Measurements from ENCODE around the gene CHRM2. TPM values are rescaled to one million over a fixed set of nuclear protein-coding genes. Genes with fewer than 3 reads are reported as not detected.

The CHRM2 gene
- total and polyA plus RNA-seq, 2 experiments from 2014 or later, result 0.21 to 0.35 TPM

DNA sequence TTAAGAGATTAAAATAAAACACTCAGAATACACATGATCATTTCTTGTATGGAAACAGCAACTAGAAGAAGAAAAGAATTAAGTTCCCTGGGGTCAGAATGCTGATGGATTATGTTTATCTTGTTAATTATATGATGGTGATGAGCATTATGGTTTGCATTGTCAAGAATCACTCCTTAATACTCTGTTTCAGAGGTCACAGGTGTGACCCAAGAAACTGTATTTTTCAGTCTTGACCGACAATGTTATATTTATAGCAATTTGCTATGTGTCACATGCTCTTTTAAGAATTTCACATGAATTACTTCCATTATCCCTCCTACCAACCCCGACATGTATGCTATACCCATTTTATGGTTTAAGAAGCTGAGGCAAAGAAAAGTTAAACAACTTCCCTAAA, 2.7 kb upstream of the CHRM2 start:
- H3K9me3 Mint-ChIP-seq, result no peaks in the 10 kb centered on the region
- DNase-seq (ENCODE audit: low spot score) (no peak), ATAC-seq (no peak)
- peaks cover 28% of the 10 kb centered on the region for H3K27me3 Mint-ChIP-seq (ENCODE audit: insufficient read depth, low read depth, poor library complexity)
- Histone ChIP-seq H3K4me1 (ENCODE audit: insufficient read depth) (peaks cover 9% of the 10 kb centered on the region; the same call in 1 of the 2 replicates), H3K36me3 (ENCODE audit: insufficient read depth) (no peaks in the 10 kb centered on the region), H3K79me2 (replicated peaks; ENCODE audit: insufficient read depth) (no peaks in the 10 kb centered on the region), H3K9me2 (ENCODE audit: insufficient read depth) (no peaks in the 10 kb centered on the region), H3K4me2 (no peak overlapping the region), H3K27me3 (ENCODE audit: insufficient read depth) (peaks cover 42% of the 10 kb centered on the region), H2AFZ (no peak overlapping the region), H3F3A (replicated peaks; ENCODE audit: low read depth) (no peaks in the 10 kb centered on the region), H3K4me3 (no peak overlapping the region), H4K20me1 (replicated peaks; ENCODE audit: insufficient read depth) (no peaks in the 10 kb centered on the region), H3K27ac (ENCODE audit: low read depth) (no peak overlapping the region)
- H3K4me1 Mint-ChIP-seq, result peaks cover 21% of the 10 kb centered on the region
- no peaks in the 10 kb centered on the region for H3K36me3 Mint-ChIP-seq (ENCODE audit: low read depth)
- H3K27ac Mint-ChIP-seq, result no peak overlapping the region
- TF ChIP-seq ZNF331 (CRISPR knock-in tag; IDR thresholded peaks at IDR 0.05; ENCODE audit: low read depth) (no peak), POLR2AphosphoS5 (IDR thresholded peaks at IDR 0.05; ENCODE audit: low read depth) (no peak), CREB1 (CRISPR knock-in tag; IDR thresholded peaks at IDR 0.05; ENCODE audit: low read depth) (no peak)
- TF ChIP-seq, protein P1, sequence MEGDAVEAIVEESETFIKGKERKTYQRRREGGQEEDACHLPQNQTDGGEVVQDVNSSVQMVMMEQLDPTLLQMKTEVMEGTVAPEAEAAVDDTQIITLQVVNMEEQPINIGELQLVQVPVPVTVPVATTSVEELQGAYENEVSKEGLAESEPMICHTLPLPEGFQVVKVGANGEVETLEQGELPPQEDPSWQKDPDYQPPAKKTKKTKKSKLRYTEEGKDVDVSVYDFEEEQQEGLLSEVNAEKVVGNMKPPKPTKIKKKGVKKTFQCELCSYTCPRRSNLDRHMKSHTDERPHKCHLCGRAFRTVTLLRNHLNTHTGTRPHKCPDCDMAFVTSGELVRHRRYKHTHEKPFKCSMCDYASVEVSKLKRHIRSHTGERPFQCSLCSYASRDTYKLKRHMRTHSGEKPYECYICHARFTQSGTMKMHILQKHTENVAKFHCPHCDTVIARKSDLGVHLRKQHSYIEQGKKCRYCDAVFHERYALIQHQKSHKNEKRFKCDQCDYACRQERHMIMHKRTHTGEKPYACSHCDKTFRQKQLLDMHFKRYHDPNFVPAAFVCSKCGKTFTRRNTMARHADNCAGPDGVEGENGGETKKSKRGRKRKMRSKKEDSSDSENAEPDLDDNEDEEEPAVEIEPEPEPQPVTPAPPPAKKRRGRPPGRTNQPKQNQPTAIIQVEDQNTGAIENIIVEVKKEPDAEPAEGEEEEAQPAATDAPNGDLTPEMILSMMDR (conservative IDR thresholded peaks at IDR 0.05; ENCODE audit: low read depth in 2 of 2), result no peak
- H3K4me3 Mint-ChIP-seq, result no peak overlapping the region

DNA sequence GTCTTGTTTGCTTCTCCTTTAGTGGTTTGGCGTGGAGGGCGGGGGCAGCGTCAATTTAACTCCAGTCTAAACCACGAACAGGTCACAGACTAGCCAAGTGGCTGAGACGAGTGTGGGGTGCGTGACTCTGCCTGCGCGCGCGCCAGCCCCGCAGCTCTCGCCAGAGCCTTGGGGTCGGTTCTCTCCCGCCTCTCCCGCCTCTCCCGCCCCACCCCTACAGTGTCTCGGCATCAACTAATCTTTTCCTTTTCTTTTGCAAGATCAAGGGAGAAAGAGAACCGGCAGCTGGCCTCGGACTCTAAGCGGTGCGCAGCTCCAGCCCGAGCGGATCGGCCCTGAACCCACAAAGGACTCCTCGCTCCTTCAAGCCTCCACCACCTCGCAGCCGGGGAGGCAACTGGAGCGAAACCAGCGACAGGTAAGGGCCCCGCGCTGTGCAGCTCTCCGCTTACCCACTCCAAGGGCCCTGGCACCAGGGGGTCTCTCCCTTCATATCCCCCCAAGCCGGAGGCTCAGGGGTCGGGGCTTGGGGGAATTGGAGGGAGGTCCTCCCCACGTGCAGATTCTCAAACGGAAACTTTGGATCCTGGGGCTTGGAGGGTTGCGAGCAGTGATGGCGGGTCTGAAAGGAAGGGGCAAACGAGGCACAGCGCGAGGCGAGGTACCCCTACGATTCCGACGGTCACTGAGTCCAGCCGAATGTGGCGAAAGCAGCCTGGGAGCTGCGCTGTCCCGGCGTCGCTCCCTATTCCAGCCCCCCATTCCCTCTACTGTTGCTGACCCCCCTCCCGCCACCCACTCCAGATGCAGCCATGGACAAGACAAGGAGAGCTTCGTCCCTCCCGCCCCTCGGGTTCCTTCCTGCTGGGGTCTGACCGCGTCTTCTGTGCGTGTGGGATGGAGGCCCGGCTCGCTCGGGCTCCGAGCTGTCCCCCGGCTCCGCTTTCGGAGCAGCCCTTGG, 829 bp downstream of the CHRM2 start:
- peaks cover 31% of the 10 kb centered on the region for H3K4me1 ChIP-seq (ENCODE audit: insufficient read depth)
- no peak overlapping the region for H3K27ac Mint-ChIP-seq
- H3K79me2 ChIP-seq (replicated peaks; ENCODE audit: insufficient read depth), result no peaks in the 10 kb centered on the region
- H3K9me2 ChIP-seq (ENCODE audit: insufficient read depth), result no peaks in the 10 kb centered on the region
- DNase-seq (ENCODE audit: low spot score) (peak; percentile 59), ATAC-seq (peak; percentile 37)
- H3K4me1 Mint-ChIP-seq, result peaks cover 27% of the 10 kb centered on the region
- H2AFZ ChIP-seq, result peak overlapping the region; percentile 96
- no peaks in the 10 kb centered on the region for H3F3A ChIP-seq (replicated peaks; ENCODE audit: low read depth)
- no peak overlapping the region for H3K27ac ChIP-seq (ENCODE audit: low read depth)
- peak overlapping the region; percentile 76 for H3K4me3 ChIP-seq
- H3K4me3 Mint-ChIP-seq, result peak overlapping the region; percentile 72
- H3K27me3 Mint-ChIP-seq (ENCODE audit: insufficient read depth, low read depth, poor library complexity), result peaks cover 56% of the 10 kb centered on the region
- TF ChIP-seq EZH2 (IDR thresholded peaks at IDR 0.05; ENCODE audit: low read depth, unreplicated experiment) (peak; percentile 60), NANOG (IDR thresholded peaks at IDR 0.05; ENCODE audit: borderline replicate concordance) (no peak), EZH2phosphoT487 (IDR thresholded peaks at IDR 0.05; ENCODE audit: unreplicated experiment) (peak; percentile 88), JUNB (IDR thresholded peaks at IDR 0.05; ENCODE audit: unreplicated experiment) (no peak)
- peaks cover 77% of the 10 kb centered on the region for H3K27me3 ChIP-seq (ENCODE audit: insufficient read depth)
- no peaks in the 10 kb centered on the region for H3K9me3 Mint-ChIP-seq
- H4K20me1 ChIP-seq (replicated peaks; ENCODE audit: insufficient read depth), result no peaks in the 10 kb centered on the region; the same call in 1 of the 2 replicates
- peak overlapping the region; percentile 95 for H3K4me2 ChIP-seq
- no peaks in the 10 kb centered on the region for H3K36me3 Mint-ChIP-seq (ENCODE audit: low read depth)
- H3K36me3 ChIP-seq (ENCODE audit: insufficient read depth), result no peaks in the 10 kb centered on the region
